Eye (tissue), 1 donor: ENCODE data around the gene UBXN1.
"Not testable (repeated sequence)": the region's sequence is repeated elsewhere in the genome, so short reads cannot be mapped to it uniquely, and the experiment has no call there.

ENCODE experiments used
- DNase-seq: peaks from one replicate; pipeline ENCODE4 v3.0.0-alpha.2; 2015

Gene UBXN1

GRCh38 chr11:62708392-62708791, 29.5 kb upstream of the UBXN1 start:
- DNase-seq: peak; percentile 40

GRCh38 chr11:62707277-62707861, 28.5 kb upstream of the UBXN1 start, which contains the start of the genes BSCL2 and GNG3:
TSS of gene BSCL2 (minus strand) at chr11:62707424. CDS start at chr11:62707195, 229 bp downstream.
TSS of gene GNG3 (plus strand) at chr11:62707676. CDS start at chr11:62708296, 620 bp downstream.
- DNase-seq: peak; percentile 97

DNA sequence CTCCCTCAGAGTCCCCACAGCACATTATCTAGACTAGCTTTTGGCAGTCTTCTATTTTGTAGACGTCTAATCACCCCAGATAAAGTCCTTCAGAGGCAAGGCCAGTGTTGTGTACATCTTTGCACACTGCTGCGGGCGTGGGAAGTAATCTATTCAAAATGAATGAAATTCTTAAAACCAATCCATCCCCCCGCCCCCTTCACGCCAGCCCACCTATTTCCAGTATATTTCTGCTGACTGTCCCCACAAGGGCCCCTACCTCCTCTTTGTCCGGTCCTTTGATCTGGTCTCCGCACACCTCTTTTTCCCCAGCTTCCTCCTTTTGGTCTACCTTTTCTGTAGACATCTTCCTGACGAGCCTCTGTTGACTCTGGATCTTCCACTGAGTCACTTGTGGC, 28.0 kb upstream of the UBXN1 start:
- no peak for DNase-seq

DNA sequence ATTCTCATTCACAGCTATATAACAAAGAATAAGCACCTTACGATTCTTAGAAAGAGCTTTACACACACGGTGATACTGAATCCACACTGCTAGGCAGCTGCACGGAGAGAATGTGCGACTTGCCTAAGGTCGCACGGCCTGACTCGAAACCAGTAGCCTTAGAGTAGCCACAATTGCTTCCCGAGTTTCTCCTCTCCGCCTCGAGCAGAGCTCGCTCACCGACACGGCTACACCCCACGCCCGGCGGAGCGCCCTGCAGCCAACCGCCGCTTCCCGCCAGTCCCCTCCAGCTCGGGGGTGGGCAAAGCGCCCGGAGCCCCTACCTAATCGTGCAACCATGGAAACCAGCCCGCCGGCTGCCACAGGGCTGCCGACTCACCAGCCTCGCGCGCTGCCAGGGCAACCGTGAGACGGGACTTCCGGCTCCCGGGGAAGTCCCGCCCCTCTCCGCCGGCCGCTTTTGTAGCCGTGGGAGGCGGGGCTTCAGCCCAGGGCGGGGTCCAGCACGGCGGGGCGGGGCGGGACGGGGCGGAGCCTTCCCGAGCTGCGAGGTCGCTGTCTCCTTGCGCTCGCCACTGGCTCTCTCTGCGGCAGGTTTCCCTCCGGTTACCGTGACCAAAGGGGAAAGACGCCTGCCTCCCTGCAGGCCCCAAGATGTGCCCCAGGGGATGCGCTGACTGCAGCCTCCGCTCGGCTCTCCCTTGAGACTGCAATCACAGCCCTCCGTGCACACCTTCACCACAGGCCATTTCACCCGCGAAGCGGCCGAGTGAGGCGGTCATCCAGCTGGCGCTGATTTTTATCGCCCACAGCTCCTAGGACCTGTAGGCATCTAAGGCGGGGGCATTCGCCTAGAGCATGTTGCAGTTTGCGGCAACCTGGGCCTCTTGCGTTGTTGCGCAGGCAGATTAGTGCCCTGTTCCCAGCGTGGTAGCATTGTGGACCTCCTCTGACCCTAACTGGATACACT, 27.3 kb upstream of the UBXN1 start:
- DNase-seq: peak; percentile 98

DNA sequence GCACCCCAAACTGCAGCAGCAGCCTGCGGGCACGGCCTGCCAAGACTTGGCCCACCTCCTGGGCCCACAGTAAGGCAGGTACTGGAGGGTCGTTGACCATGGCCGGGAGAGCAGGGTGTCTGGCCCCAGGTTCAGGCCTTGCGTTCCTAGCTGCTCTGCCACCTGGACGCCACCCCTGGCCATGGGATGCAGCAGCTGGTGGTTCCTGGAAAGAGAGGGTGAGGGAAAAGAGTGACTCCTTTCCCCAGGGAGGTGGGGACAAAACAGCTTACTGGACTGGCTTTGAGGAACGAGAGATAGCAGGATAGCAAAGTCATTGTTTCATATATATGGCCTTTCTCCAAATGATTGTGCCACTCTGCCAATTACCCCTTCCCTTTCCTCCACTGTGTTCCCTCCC, 26.5 kb upstream of the UBXN1 start:
- DNase-seq: no peak

DNA sequence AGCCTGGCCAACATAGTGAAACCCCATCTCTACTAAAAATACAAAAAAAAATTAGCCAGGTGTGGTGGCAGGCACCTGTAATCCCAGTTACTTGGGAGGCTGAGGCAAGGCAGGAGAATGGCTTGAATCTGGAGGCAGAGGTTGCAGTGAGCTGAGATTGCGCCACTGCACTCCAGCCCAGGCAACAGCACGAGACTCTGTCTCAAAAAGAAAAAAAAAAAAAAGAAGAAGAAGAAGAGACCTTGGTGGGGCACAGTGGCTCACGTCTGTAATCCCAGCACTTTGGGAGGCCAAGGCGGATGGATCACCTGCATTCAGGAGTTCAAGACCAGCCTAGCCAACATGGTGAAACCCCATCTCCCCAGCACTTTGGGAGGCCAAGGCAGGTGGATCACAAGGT, 25.0 kb upstream of the UBXN1 start:
- DNase-seq: not testable (repeated sequence)

DNA sequence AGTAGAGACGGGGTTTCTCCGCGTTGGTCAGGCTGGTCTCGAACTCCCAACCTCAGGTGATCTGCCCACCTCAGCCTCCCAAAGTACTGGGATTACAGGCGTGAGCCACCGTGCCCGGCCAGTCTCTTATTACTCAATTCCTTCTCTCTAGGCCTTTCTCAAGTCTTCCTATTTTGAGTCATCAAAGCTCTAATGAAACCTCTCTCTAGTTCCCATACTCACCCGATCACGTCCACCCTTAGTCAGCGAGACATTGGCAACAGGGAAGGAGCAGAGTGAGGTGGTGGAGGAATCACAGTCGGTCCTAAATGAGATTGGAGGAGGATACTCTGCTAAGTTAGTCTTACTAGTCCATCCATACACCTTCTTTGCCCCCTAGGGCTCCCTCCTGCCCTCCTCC, 23.4 kb upstream of the UBXN1 start:
- DNase-seq: no peak

- DNase-seq: peak; percentile 89
These were observed 15.7 kb upstream of the UBXN1 start for GRCh38 chr11:62694455-62695167.

DNA sequence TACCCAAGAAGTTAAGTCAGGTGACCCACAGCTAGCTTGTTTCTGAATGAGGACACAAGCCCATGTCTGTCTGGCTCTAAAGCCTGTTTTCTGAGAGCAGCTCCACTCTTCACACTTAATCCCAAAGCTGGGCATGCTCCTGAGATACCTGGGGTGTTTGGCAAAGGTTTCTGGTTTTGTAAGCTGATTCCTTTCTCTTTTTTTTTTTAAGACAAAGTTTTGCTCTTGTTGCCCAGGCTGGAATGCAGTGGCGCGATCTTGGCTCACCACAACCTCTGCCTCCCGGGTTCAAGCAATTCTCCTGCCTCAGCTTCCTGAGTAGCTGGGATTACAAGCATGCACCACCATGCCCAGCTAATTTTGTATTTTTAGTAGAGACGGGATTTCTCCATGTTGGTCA, 14.8 kb upstream of the UBXN1 start:
- DNase-seq: not testable (repeated sequence)

GRCh38 chr11:62689421-62690183, 10.7 kb upstream of the UBXN1 start, which contains the start of gene LRRN4CL:
TSS of gene LRRN4CL (minus strand) at chr11:62689530. CDS start at chr11:62688508, 1,022 bp downstream.
- DNase-seq: peak; percentile 65

GRCh38 chr11:62688491-62688890, 9.6 kb upstream of the UBXN1 start:
- peak; percentile 40 for DNase-seq

DNA sequence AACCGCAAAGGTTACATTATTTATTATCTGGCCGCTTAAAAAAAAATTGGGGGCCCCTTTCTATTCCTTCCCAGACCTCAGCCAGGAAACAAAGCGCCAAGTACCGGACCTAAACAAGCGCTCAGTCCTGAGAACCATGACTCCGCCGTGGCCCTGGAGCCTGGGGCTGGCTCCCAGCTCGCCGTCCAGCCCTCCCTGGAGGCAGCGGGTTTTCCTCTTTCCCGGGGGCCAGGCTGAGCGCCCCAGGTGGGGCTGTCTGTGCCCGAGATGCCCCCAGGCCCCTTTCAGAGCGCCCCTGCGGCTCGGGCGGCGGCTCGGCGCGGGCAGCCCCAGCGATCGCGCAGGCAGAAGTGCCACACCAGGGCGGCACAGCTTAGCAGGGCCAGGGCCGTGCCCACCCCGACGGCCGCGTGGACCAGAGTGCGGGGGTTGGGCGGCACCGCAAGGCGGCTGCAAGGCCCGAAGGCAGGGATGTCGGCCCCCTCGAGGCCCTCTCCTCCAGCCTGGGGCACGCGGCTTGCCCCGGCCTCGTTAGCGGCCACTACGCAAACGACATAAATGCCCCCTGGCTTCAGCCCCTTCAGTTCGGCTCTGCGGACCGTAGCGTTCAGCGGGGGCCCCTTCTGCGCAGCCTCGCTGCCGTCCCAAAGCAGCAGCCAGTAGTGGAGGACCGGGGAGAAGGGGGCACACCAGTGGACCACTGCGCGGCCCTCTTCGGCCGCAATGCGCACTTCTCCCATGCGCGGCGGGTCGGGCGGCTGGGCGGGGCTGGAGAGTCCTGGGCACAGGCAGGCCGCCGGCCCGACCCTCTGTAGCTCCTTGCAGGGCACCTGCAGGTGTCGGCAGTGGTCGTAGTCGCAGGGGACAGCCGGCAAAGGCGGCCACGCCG, 8.9 kb upstream of the UBXN1 start:
- peak; percentile 68 for DNase-seq

DNA sequence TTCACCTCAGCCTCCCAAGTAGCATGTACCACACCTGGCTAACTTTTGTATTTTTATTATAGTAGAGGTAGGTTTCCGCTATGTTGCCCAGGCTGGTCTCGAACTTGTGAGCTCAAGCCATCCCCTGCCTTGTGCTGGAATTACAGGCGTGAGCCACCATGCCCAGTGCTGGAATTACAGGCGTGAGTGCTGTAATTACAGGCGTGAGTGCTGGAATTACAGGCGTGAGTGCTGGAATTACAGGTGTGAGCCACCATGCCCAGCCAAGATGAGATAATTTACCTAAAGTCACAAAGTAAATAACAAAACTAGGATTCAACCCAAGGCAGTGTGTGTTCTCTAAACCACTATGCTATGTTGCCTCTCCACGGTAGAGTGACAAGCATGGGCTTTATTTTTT, 3.6 kb upstream of the UBXN1 start:
- no peak for DNase-seq

GRCh38 chr11:62680825-62681240, 2.0 kb upstream of the UBXN1 start:
- peak; percentile 48 for DNase-seq

DNA sequence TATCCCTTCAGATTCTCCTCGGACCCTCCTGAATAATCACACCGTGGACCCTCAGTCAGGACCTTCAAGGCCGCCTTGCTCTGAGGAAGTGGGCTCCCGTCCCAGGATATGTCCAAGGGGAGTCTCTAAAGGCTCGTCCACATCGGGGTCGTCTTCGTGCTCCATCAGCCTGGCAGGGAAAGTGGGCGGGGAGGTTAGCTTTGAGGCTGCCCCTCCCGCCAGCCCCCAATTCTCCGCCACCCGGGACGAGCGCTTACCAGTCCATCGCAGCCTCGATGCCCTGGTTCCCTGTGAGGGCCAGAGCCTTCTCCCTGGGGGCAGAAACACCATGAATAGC, 472 bp downstream of the UBXN1 start:
- DNase-seq: no peak

DNA sequence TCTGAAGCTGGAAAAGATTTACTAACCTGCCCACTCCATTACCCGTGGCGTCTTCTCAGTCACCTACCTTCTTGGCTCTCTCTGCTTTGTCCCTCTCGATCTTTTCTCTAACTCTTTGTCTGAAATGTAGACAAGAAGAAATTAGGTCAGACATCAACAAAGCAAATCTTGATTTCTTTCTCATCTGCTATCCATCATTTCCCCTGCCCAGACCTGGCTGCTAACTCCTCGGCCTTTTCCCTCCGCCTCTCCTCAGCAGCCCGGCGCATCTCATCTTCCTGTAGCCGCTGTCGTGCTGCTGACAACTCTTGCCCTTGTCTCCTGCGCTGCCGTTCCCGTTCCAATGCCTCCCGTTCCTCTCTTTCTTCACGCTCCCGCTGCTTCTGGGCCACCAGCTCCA, 1.2 kb downstream of the UBXN1 start:
- no peak for DNase-seq

GRCh38 chr11:62677156-62677555, 1.7 kb downstream of the UBXN1 start:
- DNase-seq: no peak

DNA sequence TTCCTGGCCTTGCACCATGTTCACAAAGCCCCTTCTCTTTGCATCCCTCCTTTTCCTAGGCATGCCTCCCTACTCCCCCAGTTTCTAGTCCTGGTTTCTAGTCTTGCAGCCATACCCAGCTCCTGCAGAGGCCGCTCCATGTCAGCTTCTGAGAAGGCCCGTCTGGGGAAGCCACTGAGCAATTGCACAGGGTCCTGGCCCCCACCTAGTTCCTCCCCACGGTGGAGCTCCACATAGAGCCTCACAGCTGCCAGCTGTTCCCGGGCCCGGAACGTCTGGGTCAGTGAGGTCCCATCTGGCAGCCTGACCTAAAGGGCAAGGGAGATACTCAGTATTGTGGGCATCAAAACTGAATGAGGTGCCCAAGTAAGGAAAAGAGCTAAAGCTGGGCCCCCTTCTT, 2.2 kb downstream of the UBXN1 start:
- no peak for DNase-seq

DNA sequence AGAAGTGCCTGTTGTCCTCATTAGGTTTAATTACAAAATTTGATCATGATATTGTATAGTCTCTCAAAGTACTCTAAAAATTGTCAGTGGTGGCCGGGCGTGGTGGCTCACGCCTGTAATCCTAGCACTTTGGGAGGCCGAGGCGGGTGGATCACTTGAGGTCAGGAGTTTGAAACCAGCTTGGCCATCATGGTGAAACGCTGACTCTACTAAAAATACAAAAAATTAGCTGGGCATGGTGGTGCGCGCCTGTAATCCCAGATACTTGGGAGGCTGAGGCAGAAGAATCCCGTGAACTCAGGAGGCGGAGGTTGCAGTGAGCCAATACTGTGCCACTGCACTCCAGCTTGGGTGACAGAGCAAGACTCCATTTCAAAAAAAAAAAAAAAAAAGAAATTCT, 3.5 kb downstream of the UBXN1 start:
- not testable (repeated sequence) for DNase-seq

- DNase-seq: no peak
These were observed 5.7 kb downstream of the UBXN1 start for GRCh38 chr11:62673196-62673525.

GRCh38 chr11:62671608-62672389, 7.1 kb downstream of the UBXN1 start, which contains the start of the genes LBHD1 and UQCC3:
TSS of gene LBHD1 (minus strand) at chr11:62672267. CDS start at chr11:62670031, 2,236 bp downstream.
TSS of gene UQCC3 (plus strand) at chr11:62671673. CDS start at chr11:62671746, 73 bp downstream.
- DNase-seq: peak; percentile 92
